H1 (cell line): Measurements from ENCODE around the gene TSC2.

ENCODE experiments used
- BCL11A ChIP-seq, 2 experiments: IDR thresholded peaks; one replicate each; pipeline ENCODE4 v1.6.1; 2011; ENCODE audit warnings: low read depth in 2 of 2, low read length in 2 of 2, mild to moderate bottlenecking in 2 of 2
- EGR1 ChIP-seq: IDR thresholded peaks from 2 replicates; pipeline ENCODE4 v1.6.1; 2011; ENCODE audit warnings: low read depth, low read length, borderline replicate concordance
- EP300 ChIP-seq, 2 experiments: IDR thresholded peaks; 1 replicate in 1 of 2; 2 replicates in 1 of 2; pipeline ENCODE4 v1.6.1; 2011 to 2012; ENCODE audit warnings: low read depth in 2 of 2, low read length in 2 of 2, mild to moderate bottlenecking in 2 of 2, borderline replicate concordance in 1 of 2, inconsistent platforms in 1 of 2, moderate library complexity in 1 of 2
- JUN ChIP-seq: IDR thresholded peaks from 2 replicates; pipeline ENCODE4 v1.6.1; 2011; ENCODE audit warnings: low read depth, mild to moderate bottlenecking, improper control_type of control experiment, low read length
- POLR2A ChIP-seq, 2 experiments: IDR thresholded peaks; 1 replicate in 1 of 2; 2 replicates in 1 of 2; pipeline ENCODE4 v1.6.1; 2011; ENCODE audit warnings: low read depth in 2 of 2, low read length in 2 of 2, mild to moderate bottlenecking in 2 of 2; ENCODE audit errors: control extremely low read depth in 1 of 2
- POLR2AphosphoS5 ChIP-seq: IDR thresholded peaks from 2 replicates; pipeline ENCODE4 v1.6.1; 2011; ENCODE audit warnings: low read depth, low read length
- YY1 ChIP-seq: IDR thresholded peaks from 2 replicates; pipeline ENCODE4 v1.6.1; 2011; ENCODE audit warnings: low read depth, mild to moderate bottlenecking, low read length
- TF ChIP-seq, protein P1 (sequence below), 3 experiments: IDR thresholded peaks; 1 replicate in 2 of 3; 2 replicates in 1 of 3; pipeline versions ENCODE4 v1.5.1 to v1.6.1; 2011; ENCODE audit warnings: low read length in 3 of 3, mild to moderate bottlenecking in 3 of 3, inconsistent platforms in 2 of 3, low read depth in 1 of 3, moderate library complexity in 1 of 3; ENCODE audit not compliant: insufficient read depth in 1 of 3; ENCODE audit errors: control extremely low read depth in 1 of 3
- TF ChIP-seq, protein P2 (sequence below): IDR thresholded peaks from 2 replicates; pipeline ENCODE4 v1.6.1; 2012; ENCODE audit warnings: inconsistent platforms

DNA sequence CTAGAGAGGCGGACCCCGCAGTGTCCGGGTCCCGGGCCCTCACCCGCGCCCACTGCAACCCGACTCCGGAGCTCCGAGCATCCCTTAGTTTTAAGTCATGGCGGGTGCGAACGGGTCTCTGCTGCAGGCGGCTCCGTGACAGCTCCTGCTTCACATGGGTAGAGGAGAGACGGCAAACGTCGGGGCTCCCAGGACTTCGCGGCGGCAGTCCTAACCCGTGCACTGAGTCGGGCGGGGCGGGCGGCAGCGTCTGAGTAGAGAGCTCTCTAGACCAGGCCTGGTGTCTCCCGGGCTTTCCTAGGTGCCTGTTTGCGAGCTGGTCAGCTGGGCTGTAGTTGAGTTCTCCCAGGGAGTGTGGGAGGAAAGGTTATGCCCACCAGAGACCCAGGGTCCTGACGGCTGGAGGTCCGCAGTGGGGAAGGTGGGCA is 345 bp downstream of the TSC2 start:
- TF ChIP-seq BCL11A (IDR thresholded peaks at IDR 0.05; ENCODE audit: low read depth in 2 of 2, low read length in 2 of 2) (no peak), POLR2AphosphoS5 (no peak), POLR2A (IDR thresholded peaks at IDR 0.05; ENCODE audit: control extremely low read depth in 1 of 2, low read depth in 2 of 2, low read length in 2 of 2) (no peak), JUN (no peak), YY1 (no peak), EP300 (IDR thresholded peaks at IDR 0.05; ENCODE audit: borderline replicate concordance in 1 of 2, low read depth in 2 of 2, low read length in 2 of 2) (no peak), EGR1 (no peak)
- TF ChIP-seq, protein P1, sequence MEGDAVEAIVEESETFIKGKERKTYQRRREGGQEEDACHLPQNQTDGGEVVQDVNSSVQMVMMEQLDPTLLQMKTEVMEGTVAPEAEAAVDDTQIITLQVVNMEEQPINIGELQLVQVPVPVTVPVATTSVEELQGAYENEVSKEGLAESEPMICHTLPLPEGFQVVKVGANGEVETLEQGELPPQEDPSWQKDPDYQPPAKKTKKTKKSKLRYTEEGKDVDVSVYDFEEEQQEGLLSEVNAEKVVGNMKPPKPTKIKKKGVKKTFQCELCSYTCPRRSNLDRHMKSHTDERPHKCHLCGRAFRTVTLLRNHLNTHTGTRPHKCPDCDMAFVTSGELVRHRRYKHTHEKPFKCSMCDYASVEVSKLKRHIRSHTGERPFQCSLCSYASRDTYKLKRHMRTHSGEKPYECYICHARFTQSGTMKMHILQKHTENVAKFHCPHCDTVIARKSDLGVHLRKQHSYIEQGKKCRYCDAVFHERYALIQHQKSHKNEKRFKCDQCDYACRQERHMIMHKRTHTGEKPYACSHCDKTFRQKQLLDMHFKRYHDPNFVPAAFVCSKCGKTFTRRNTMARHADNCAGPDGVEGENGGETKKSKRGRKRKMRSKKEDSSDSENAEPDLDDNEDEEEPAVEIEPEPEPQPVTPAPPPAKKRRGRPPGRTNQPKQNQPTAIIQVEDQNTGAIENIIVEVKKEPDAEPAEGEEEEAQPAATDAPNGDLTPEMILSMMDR (IDR thresholded peaks at IDR 0.05; ENCODE audit: control extremely low read depth in 1 of 3, insufficient read depth in 1 of 3, low read depth in 1 of 3, low read length in 3 of 3): no peak
- TF ChIP-seq, protein P2, sequence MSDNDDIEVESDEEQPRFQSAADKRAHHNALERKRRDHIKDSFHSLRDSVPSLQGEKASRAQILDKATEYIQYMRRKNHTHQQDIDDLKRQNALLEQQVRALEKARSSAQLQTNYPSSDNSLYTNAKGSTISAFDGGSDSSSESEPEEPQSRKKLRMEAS: no peak
